HFFc6 (cell line): ENCODE data around the gene GNLY. TPM values are rescaled to one million over a fixed set of nuclear protein-coding genes. Genes with fewer than 3 reads are reported as not detected.

ENCODE experiments used
- DNase-seq: peaks from one replicate; pipeline ENCODE4 v3.0.0-alpha.2; 2018
- H3K27ac Mint-ChIP-seq: 2 replicates; pipeline ENCODE4 v1.8.0; 2020; ENCODE audit warnings: mild to moderate bottlenecking, mixed read lengths
- H3K27me3 Mint-ChIP-seq: 2 replicates; pipeline ENCODE4 v1.8.0; 2021; ENCODE audit warnings: mild to moderate bottlenecking, moderate library complexity, mixed read lengths; ENCODE audit not compliant: insufficient read depth
- H3K36me3 Mint-ChIP-seq: 2 replicates; pipeline ENCODE4 v1.8.0; 2021; ENCODE audit warnings: low read depth, mixed read lengths
- H3K4me1 Mint-ChIP-seq: 2 replicates; pipeline ENCODE4 v1.8.0; 2020; ENCODE audit warnings: low read depth, mixed read lengths
- H3K4me3 Mint-ChIP-seq: 2 replicates; pipeline ENCODE4 v1.8.0; 2020; ENCODE audit warnings: mild to moderate bottlenecking, moderate library complexity, mixed read lengths
- H3K9me3 Mint-ChIP-seq: 2 replicates; pipeline ENCODE4 v1.8.0; 2020; ENCODE audit warnings: mild to moderate bottlenecking, mixed read lengths
- total RNA-seq, 6 experiments: library from RNA; stranded (reverse); fragmentation: NEBNext Ultra II Directional; extraction: Animal tissue kit (Norgen Biotek cat#: 25700); gene quantifications; 2 replicates in 1 of 6; 3 replicates in 5 of 6; pipeline ENCODE4 v1.2.3, GENCODE V29; 2021
- TF ChIP-seq, protein P1 (sequence below): fragments of 200-600 bp; sonication (generic); IDR thresholded peaks from 2 replicates; pipeline ENCODE4 v1.5.0; 2021; ENCODE audit warnings: antibody characterized with exemption, mild to moderate bottlenecking

Gene GNLY
- total RNA-seq, 6 experiments from 2014 or later: not detected

DNA sequence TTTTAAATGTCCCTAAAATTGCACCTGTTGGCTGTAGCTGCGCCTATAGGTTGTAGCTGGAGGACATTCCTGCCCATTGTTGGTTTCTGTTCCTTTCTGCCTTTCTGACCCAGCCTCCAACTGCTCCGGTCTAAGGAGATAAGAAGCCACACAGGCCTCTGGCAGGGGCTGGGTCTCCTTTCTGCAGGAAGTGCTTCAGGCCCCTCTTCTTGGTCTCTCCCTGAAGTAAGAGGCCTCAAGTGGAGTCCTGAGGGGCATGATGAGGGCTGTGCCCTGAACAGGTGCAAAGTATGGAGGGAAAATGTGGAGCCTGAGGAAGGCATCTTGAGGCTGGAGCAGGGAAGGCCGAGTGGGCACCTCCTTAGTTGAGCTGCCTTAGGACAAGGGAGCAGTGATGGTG lies 15.8 kb upstream of the GNLY start:
- H3K27ac Mint-ChIP-seq: no peak overlapping the region
- H3K36me3 Mint-ChIP-seq: no peaks in the 10 kb centered on the region
- no peak for DNase-seq
- H3K4me1 Mint-ChIP-seq: peaks cover 45% of the 10 kb centered on the region
- peaks cover 1% of the 10 kb centered on the region; the same call in 1 of the 2 replicates for H3K27me3 Mint-ChIP-seq
- TF ChIP-seq, protein P1, sequence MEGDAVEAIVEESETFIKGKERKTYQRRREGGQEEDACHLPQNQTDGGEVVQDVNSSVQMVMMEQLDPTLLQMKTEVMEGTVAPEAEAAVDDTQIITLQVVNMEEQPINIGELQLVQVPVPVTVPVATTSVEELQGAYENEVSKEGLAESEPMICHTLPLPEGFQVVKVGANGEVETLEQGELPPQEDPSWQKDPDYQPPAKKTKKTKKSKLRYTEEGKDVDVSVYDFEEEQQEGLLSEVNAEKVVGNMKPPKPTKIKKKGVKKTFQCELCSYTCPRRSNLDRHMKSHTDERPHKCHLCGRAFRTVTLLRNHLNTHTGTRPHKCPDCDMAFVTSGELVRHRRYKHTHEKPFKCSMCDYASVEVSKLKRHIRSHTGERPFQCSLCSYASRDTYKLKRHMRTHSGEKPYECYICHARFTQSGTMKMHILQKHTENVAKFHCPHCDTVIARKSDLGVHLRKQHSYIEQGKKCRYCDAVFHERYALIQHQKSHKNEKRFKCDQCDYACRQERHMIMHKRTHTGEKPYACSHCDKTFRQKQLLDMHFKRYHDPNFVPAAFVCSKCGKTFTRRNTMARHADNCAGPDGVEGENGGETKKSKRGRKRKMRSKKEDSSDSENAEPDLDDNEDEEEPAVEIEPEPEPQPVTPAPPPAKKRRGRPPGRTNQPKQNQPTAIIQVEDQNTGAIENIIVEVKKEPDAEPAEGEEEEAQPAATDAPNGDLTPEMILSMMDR: no peak
- H3K4me3 Mint-ChIP-seq: no peak overlapping the region
- H3K9me3 Mint-ChIP-seq: no peaks in the 10 kb centered on the region

DNA sequence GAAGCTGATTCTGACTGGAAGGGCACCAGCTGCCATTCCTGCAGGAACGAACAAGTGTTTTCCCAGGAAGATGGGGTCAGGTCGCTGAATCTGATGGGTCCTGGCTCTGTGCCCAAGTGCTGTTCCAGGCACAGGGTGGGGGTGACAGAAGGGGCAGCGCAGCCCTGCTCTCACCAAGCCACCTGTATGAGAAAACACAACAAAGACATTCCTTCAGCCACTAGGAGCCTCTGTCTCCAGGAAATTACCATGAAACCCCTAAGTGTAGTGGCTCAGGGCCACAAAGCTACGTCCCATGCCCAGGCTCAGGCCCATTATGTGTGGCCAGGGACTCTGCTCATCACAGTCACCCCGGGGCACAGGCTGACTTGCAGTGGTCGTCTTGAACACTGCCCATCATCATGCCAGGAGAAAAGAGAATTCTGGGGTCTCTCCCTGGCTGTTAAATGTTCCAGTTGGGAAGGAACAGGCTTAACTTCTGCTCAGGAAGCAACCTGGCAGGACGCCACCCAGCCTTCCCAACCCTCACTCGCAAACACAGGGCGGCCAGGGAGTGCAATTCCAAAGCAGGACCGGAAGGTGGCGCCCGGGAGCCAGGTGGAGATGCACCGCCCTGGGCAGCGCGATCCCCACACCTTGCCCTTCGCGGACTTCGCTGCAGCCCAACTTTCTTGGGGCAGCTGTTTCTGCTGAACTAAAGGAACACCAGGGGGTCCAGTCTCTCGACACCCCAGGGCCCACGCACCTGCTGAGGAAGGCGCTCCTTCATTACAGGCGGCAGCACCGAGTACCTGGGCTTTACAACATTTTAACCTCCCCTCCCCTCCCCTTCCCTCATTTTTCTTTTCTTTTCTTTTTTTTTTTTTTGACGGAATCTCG lies 15.1 kb upstream of the GNLY start:
- no peak overlapping the region for H3K4me3 Mint-ChIP-seq
- TF ChIP-seq, protein P1: peak; percentile 99
- H3K36me3 Mint-ChIP-seq: no peaks in the 10 kb centered on the region
- no peaks in the 10 kb centered on the region for H3K9me3 Mint-ChIP-seq
- peaks cover 39% of the 10 kb centered on the region for H3K4me1 Mint-ChIP-seq
- peak; percentile 51 for DNase-seq
- H3K27me3 Mint-ChIP-seq: no peaks in the 10 kb centered on the region
- H3K27ac Mint-ChIP-seq: no peak overlapping the region

DNA sequence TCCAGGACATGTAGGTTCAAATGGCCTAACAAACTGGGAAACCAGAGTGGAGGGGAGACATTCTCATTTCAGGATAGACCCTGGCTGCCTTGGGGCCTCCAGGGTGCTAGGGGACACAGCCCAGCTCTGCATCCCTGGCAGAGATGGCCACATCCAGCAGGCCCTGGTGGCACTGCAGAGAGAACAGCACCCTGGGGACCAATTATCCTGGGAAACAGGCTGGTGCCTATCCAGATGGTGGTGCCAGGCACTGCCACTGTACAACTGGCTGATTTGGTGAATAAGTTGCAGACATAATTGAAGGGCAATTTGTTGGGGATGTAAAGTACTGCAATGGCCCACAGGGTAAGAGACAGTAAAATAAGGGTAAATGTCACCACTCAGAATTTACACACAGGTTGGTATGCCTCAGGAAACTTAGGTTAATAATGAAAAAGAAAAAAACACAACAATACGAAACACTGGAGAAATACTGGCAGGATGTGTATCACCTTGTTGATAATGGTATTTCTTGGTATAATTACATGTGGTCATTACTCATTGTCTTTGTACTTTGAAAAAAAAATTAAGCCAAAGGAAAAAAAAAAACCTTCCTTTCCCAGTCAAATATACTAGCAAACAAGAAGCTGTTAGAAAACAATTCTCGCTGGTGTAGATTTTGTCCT lies 13.3 kb upstream of the GNLY start:
- no peaks in the 10 kb centered on the region for H3K36me3 Mint-ChIP-seq
- DNase-seq: no peak
- TF ChIP-seq, protein P1: no peak
- H3K9me3 Mint-ChIP-seq: no peaks in the 10 kb centered on the region
- no peaks in the 10 kb centered on the region for H3K27me3 Mint-ChIP-seq
- peaks cover 38% of the 10 kb centered on the region for H3K4me1 Mint-ChIP-seq
- no peak overlapping the region for H3K4me3 Mint-ChIP-seq
- H3K27ac Mint-ChIP-seq: peak overlapping the region; percentile 20

DNA sequence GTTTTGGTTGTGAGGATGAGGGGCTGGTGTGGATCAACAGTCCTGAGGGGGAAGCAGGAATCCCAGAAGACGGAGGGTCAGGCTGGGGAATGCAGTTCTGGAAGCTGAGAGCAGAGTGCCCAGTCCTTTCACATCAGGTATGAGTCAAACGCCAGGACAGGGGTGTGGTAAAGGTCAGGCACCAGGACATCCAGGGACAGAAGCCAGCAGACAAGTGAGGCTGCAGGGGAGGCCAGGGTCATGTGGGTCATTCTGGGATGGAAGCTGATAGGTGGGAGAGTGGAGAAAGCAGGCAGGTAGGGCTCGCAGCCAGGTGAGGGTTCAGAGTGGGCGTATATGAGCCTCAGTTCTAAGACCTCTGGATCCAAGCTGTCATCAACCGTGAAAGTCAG lies 12.8 kb upstream of the GNLY start:
- TF ChIP-seq, protein P1: no peak
- Mint-ChIP-seq H3K9me3 (no peaks in the 10 kb centered on the region), H3K27ac (peak overlapping the region; percentile 20), H3K4me1 (peaks cover 36% of the 10 kb centered on the region), H3K36me3 (no peaks in the 10 kb centered on the region), H3K27me3 (no peaks in the 10 kb centered on the region), H3K4me3 (no peak overlapping the region)
- no peak for DNase-seq

DNA sequence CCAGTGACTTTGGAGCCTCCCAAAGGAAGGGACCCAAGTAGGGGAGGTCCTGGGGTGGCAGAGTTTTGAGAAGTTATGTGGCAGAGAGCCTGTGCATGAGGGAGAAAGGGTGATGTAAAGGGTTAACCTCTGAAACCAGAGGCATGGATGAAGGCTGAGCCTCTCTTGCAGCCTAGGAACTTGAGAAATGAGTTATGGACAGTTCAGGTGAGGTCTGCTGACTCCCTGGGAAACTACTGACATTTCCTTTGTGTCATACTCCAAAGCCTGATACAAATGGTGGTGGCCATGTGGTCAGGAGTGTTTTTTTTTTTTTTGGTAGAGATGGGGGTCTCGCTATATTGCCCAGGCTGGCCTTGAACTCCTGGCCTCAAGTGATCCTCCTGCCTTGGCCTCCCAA lies 12.4 kb upstream of the GNLY start:
- DNase-seq: no peak
- Mint-ChIP-seq H3K36me3 (no peaks in the 10 kb centered on the region), H3K9me3 (no peaks in the 10 kb centered on the region), H3K4me3 (no peak overlapping the region), H3K4me1 (peaks cover 36% of the 10 kb centered on the region), H3K27me3 (no peaks in the 10 kb centered on the region), H3K27ac (no peak overlapping the region)
- TF ChIP-seq, protein P1: no peak
